WTC11 (cell line): ENCODE measurements around the gene POU5F2. TPM values are rescaled to one million over a fixed set of nuclear protein-coding genes. Genes with fewer than 3 reads are reported as not detected.

Source experiments
- ATAC-seq: fragments of 200-7000 bp; cut with Tn5 transposase; 2 replicates; pipeline ENCODE4 v1.10.0; 2021; ENCODE audit warnings: mild to moderate bottlenecking, moderate library complexity
- CTCF ChIA-PET: fragments of 300-600 bp; sonication (Branson Sonifier 250); formaldehyde crosslinking; loops from one replicate; lab custom pipeline; 2021; ENCODE audit warnings: antibody characterized with exemption; lab: Charles Lee
- POLR2A ChIA-PET: fragments of 350-600 bp; sonication (Branson Sonifier 250); formaldehyde crosslinking; loops from one replicate; lab custom pipeline; 2021; ENCODE audit warnings: antibody characterized with exemption; lab: Charles Lee
- DNase-seq: peaks from one replicate; pipeline ENCODE4 v3.0.0; 2021; ENCODE audit warnings: low spot score
- H3K27ac Mint-ChIP-seq: 2 replicates; pipeline ENCODE4 v1.8.0; 2021; ENCODE audit warnings: mixed read lengths
- H3K27me3 Mint-ChIP-seq: 2 replicates; pipeline ENCODE4 v1.8.0; 2021; ENCODE audit warnings: low read depth, mild to moderate bottlenecking, moderate library complexity, mixed read lengths
- H3K36me3 Mint-ChIP-seq: 2 replicates; pipeline ENCODE4 v1.8.0; 2021; ENCODE audit warnings: mixed read lengths
- H3K4me1 Mint-ChIP-seq: 2 replicates; pipeline ENCODE4 v1.8.0; 2022; ENCODE audit warnings: mixed read lengths
- H3K4me3 Mint-ChIP-seq: 2 replicates; pipeline ENCODE4 v1.8.0; 2021; ENCODE audit warnings: mild to moderate bottlenecking, moderate library complexity, mixed read lengths
- H3K9me3 Mint-ChIP-seq: 2 replicates; pipeline ENCODE4 v1.8.0; 2021; ENCODE audit warnings: mixed read lengths
- ATF3 ChIP-seq: sonication (generic); formaldehyde crosslinking; conservative IDR thresholded peaks from 2 replicates; pipeline ENCODE4 v1.8.1; 2022; ENCODE audit warnings: mild to moderate bottlenecking, missing genetic modification reagents
- E2F4 ChIP-seq: sonication (generic); formaldehyde crosslinking; IDR thresholded peaks from 2 replicates; pipeline ENCODE4 v1.8.1; 2022; ENCODE audit warnings: low read depth, mild to moderate bottlenecking, moderate library complexity, missing genetic modification reagents, borderline replicate concordance
- EMX1 ChIP-seq: fragments of 250-450 bp; sonication (Bioruptor Pico); IDR thresholded peaks from 2 replicates; pipeline ENCODE4 v1.8.0; 2021; ENCODE audit warnings: mild to moderate bottlenecking
- FOXP1 ChIP-seq: sonication (generic); formaldehyde crosslinking; IDR thresholded peaks from 2 replicates; pipeline ENCODE4 v1.8.0; 2022; ENCODE audit warnings: missing genetic modification reagents, mild to moderate bottlenecking, moderate library complexity, borderline replicate concordance
- GABPB1 ChIP-seq: sonication (generic); formaldehyde crosslinking; IDR thresholded peaks from 2 replicates; pipeline ENCODE4 v1.8.1; 2023; ENCODE audit warnings: mild to moderate bottlenecking, missing genetic modification reagents
- GRHL2 ChIP-seq: fragments of 250-450 bp; sonication (Bioruptor Pico); IDR thresholded peaks from 2 replicates; pipeline ENCODE4 v1.8.0; 2022; ENCODE audit warnings: mild to moderate bottlenecking, moderate library complexity; ENCODE audit not compliant: insufficient replicate concordance, severe bottlenecking
- HMGXB4 ChIP-seq: sonication (generic); formaldehyde crosslinking; IDR thresholded peaks from 2 replicates; pipeline ENCODE4 v1.8.1; 2023; ENCODE audit warnings: mild to moderate bottlenecking, moderate library complexity, missing genetic modification reagents
- IRF2 ChIP-seq: sonication (generic); formaldehyde crosslinking; IDR thresholded peaks from 2 replicates; pipeline ENCODE4 v1.8.0; 2022; ENCODE audit warnings: low read depth, missing genetic modification reagents, borderline replicate concordance
- MXD4 ChIP-seq: fragments of 250-450 bp; sonication (Bioruptor Pico); IDR thresholded peaks from 2 replicates; pipeline ENCODE4 v1.8.0; 2021; ENCODE audit warnings: mild to moderate bottlenecking, moderate library complexity, borderline replicate concordance
- NFYB ChIP-seq: sonication (generic); formaldehyde crosslinking; conservative IDR thresholded peaks from 2 replicates; pipeline ENCODE4 v1.8.0; 2022; ENCODE audit warnings: low read depth, missing genetic modification reagents
- RELA ChIP-seq: sonication (generic); formaldehyde crosslinking; IDR thresholded peaks from 2 replicates; pipeline ENCODE4 v1.8.1; 2022; ENCODE audit warnings: missing genetic modification reagents, mild to moderate bottlenecking, borderline replicate concordance
- TEAD1 ChIP-seq: sonication (generic); formaldehyde crosslinking; IDR thresholded peaks from 2 replicates; pipeline ENCODE4 v1.8.0; 2022; ENCODE audit warnings: mild to moderate bottlenecking, missing genetic modification reagents
- ZBTB21 ChIP-seq: sonication (generic); formaldehyde crosslinking; IDR thresholded peaks from 2 replicates; pipeline ENCODE4 v1.8.1; 2023; ENCODE audit warnings: mild to moderate bottlenecking, missing genetic modification reagents, borderline replicate concordance
- ZNF232 ChIP-seq: sonication (generic); formaldehyde crosslinking; IDR thresholded peaks from 2 replicates; pipeline ENCODE4 v1.8.0; 2022; ENCODE audit warnings: mild to moderate bottlenecking, missing genetic modification reagents
- total RNA-seq: library from RNA; stranded (reverse); gene quantifications from 3 replicates; pipeline ENCODE4 v1.2.3, GENCODE V29; 2021
- TF ChIP-seq, protein P1 (sequence below): sonication (generic); formaldehyde crosslinking; IDR thresholded peaks from 2 replicates; pipeline ENCODE4 v1.8.1; 2022; ENCODE audit warnings: missing genetic modification reagents, borderline replicate concordance
- TF ChIP-seq, protein P2 (sequence below): sonication (generic); formaldehyde crosslinking; IDR thresholded peaks from 2 replicates; pipeline ENCODE4 v1.8.0; 2022; ENCODE audit warnings: mild to moderate bottlenecking, missing genetic modification reagents
- TF ChIP-seq, protein P3 (sequence below): fragments of 250-450 bp; sonication (Bioruptor Pico); IDR thresholded peaks from 2 replicates; pipeline ENCODE4 v1.9.0; 2021; ENCODE audit warnings: mild to moderate bottlenecking

POU5F2 gene
- total RNA-seq, 1 experiment from 2014 or later, result 0.13 TPM

DNA sequence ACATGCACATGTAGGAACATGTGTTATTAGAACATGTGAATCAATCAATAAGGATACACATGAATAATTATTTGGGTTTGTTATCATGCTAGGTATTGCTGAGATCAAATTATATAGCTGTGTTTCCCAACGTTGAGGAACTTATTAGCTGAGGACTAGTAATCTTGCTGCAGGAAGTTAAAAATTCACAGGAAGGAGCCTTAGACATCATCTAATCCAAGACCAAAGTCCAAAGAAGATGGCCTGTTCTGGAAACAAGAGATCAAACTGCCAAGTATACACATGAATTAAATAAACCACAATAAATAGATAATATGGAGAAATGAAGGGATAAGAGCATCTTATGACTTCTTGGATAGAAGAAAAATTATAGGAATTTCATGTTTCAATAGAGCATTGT, 19.9 kb downstream of the POU5F2 start (continued):
- TF ChIP-seq, protein P1, sequence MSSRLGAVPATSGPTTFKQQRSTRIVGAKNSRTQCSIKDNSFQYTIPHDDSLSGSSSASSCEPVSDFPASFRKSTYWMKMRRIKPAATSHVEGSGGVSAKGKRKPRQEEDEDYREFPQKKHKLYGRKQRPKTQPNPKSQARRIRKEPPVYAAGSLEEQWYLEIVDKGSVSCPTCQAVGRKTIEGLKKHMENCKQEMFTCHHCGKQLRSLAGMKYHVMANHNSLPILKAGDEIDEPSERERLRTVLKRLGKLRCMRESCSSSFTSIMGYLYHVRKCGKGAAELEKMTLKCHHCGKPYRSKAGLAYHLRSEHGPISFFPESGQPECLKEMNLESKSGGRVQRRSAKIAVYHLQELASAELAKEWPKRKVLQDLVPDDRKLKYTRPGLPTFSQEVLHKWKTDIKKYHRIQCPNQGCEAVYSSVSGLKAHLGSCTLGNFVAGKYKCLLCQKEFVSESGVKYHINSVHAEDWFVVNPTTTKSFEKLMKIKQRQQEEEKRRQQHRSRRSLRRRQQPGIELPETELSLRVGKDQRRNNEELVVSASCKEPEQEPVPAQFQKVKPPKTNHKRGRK (CRISPR knock-in tag), result no peak
- TF ChIP-seq FOXP1 (CRISPR knock-in tag) (no peak), RELA (no peak), ZNF232 (no peak)

DNA sequence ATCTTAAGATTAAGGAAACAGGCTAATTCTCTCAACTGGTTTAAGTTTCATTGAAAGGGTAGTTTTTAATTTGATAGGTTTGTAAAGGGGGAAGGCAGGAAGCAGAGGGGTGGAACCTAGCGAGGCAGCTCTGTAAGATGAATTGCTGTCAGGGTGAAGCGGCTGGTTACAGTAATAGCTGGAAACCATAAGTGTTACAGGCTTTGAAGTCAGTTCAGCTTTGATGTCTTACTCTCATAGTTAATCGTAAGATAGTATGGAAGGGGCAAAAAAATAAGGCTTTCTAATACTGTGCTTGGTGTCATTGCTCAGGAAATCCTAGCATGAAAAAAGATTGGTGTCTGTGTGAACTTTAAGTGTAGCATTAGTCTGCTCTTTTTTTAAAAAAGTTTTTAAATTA, 20.3 kb downstream of the POU5F2 start:
- no peak overlapping the region for H3K4me3 Mint-ChIP-seq
- CTCF ChIA-PET, result interaction anchor here (0.6 kb wide), 1 partner anchor 15 kb away, joined by 3 read pairs; no protein-coding TSS in a partner anchor

GRCh38 chr5:93717162-93717561, 24.2 kb downstream of the POU5F2 start:
- TF ChIP-seq MXD4 (CRISPR knock-in tag) (no peak), HMGXB4 (CRISPR knock-in tag) (no peak)

More for the DNA sequence above, 20.3 kb downstream of the POU5F2 start:
- TF ChIP-seq ATF3 (CRISPR knock-in tag) (no peak), E2F4 (no peak)
- no peaks in the 10 kb centered on the region for H3K36me3 Mint-ChIP-seq
- H3K27me3 Mint-ChIP-seq, result no peaks in the 10 kb centered on the region
- DNase-seq (no peak), ATAC-seq (no peak)
- H3K9me3 Mint-ChIP-seq, result no peaks in the 10 kb centered on the region
- H3K27ac Mint-ChIP-seq, result no peak overlapping the region
- POLR2A ChIA-PET, result no interaction called here
- peaks cover 26% of the 10 kb centered on the region for H3K4me1 Mint-ChIP-seq

GRCh38 chr5:93716453-93716852, 24.9 kb downstream of the POU5F2 start:
- DNase-seq, result no peak
- Mint-ChIP-seq H3K27ac (no peak overlapping the region), H3K4me1 (peaks cover 8% of the 10 kb centered on the region; the same call in 1 of the 2 replicates), H3K36me3 (no peaks in the 10 kb centered on the region), H3K9me3 (no peaks in the 10 kb centered on the region), H3K27me3 (no peaks in the 10 kb centered on the region), H3K4me3 (no peak overlapping the region)
- ATAC-seq, result no peak
- ChIA-PET CTCF (interaction anchor here (0.6 kb wide), 1 partner anchor 30 kb away, joined by 3 read pairs; no protein-coding TSS in a partner anchor), POLR2A (no interaction called here)
- TF ChIP-seq ZNF232 (no peak), EMX1 (CRISPR knock-in tag) (no peak), IRF2 (no peak), TEAD1 (CRISPR knock-in tag) (no peak), GRHL2 (CRISPR knock-in tag) (no peak), NFYB (CRISPR knock-in tag) (no peak), GABPB1 (CRISPR knock-in tag) (no peak), ZBTB21 (CRISPR knock-in tag) (no peak)
- TF ChIP-seq, protein P2, sequence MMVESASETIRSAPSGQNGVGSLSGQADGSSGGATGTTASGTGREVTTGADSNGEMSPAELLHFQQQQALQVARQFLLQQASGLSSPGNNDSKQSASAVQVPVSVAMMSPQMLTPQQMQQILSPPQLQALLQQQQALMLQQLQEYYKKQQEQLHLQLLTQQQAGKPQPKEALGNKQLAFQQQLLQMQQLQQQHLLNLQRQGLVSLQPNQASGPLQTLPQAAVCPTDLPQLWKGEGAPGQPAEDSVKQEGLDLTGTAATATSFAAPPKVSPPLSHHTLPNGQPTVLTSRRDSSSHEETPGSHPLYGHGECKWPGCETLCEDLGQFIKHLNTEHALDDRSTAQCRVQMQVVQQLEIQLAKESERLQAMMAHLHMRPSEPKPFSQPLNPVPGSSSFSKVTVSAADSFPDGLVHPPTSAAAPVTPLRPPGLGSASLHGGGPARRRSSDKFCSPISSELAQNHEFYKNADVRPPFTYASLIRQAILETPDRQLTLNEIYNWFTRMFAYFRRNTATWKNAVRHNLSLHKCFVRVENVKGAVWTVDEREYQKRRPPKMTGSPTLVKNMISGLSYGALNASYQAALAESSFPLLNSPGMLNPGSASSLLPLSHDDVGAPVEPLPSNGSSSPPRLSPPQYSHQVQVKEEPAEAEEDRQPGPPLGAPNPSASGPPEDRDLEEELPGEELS (CRISPR knock-in tag), result no peak
- TF ChIP-seq, protein P3, sequence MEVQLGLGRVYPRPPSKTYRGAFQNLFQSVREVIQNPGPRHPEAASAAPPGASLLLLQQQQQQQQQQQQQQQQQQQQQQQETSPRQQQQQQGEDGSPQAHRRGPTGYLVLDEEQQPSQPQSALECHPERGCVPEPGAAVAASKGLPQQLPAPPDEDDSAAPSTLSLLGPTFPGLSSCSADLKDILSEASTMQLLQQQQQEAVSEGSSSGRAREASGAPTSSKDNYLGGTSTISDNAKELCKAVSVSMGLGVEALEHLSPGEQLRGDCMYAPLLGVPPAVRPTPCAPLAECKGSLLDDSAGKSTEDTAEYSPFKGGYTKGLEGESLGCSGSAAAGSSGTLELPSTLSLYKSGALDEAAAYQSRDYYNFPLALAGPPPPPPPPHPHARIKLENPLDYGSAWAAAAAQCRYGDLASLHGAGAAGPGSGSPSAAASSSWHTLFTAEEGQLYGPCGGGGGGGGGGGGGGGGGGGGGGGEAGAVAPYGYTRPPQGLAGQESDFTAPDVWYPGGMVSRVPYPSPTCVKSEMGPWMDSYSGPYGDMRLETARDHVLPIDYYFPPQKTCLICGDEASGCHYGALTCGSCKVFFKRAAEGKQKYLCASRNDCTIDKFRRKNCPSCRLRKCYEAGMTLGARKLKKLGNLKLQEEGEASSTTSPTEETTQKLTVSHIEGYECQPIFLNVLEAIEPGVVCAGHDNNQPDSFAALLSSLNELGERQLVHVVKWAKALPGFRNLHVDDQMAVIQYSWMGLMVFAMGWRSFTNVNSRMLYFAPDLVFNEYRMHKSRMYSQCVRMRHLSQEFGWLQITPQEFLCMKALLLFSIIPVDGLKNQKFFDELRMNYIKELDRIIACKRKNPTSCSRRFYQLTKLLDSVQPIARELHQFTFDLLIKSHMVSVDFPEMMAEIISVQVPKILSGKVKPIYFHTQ (CRISPR knock-in tag), result no peak

More at GRCh38 chr5:93717162-93717561, 24.2 kb downstream of the POU5F2 start:
- POLR2A ChIA-PET, result no interaction called here
- ATAC-seq (no peak), DNase-seq (no peak)
- Mint-ChIP-seq H3K27ac (no peak overlapping the region), H3K9me3 (no peaks in the 10 kb centered on the region), H3K4me1 (peaks cover 9% of the 10 kb centered on the region), H3K27me3 (no peaks in the 10 kb centered on the region), H3K4me3 (no peak overlapping the region), H3K36me3 (no peaks in the 10 kb centered on the region)
- CTCF ChIA-PET, result no interaction called here
